GM23338 (cell line): Measurements from ENCODE around the gene CDH23. TPM values are rescaled to one million over a fixed set of nuclear protein-coding genes. Genes with fewer than 3 reads are reported as not detected.

Experiments
- ATAC-seq: fragments of 200-7000 bp; cut with Tn5 transposase; 3 replicates; pipeline ENCODE4 v1.9.1; 2020
- DNase-seq: peaks from one replicate; pipeline ENCODE4 v3.0.0-alpha.2; 2015; ENCODE audit warnings: low spot score
- H2AFZ ChIP-seq: fragments of 200-600 bp; sonication (generic); 2 replicates; pipeline ENCODE4 v1.8.0; 2016; ENCODE audit warnings: antibody characterized with exemption, mild to moderate bottlenecking, moderate library complexity
- H3F3A ChIP-seq: fragments of 200-600 bp; sonication (generic); replicated peaks from 2 replicates; pipeline ENCODE4 v1.8.0; 2017; ENCODE audit warnings: antibody characterized with exemption, mixed run types, low read depth
- H3K27ac ChIP-seq: fragments of 200-600 bp; sonication (generic); 2 replicates; pipeline ENCODE4 v1.6.1; 2016; ENCODE audit warnings: low read depth
- H3K27me3 ChIP-seq: fragments of 200-600 bp; sonication (generic); 2 replicates; pipeline ENCODE4 v1.8.0; 2016; ENCODE audit warnings: mild to moderate bottlenecking, mixed run types, moderate library complexity; ENCODE audit not compliant: insufficient read depth
- H3K36me3 ChIP-seq: fragments of 200-600 bp; sonication (generic); 2 replicates; pipeline ENCODE4 v1.8.0; 2016; ENCODE audit warnings: mild to moderate bottlenecking; ENCODE audit not compliant: insufficient read depth
- H3K4me1 ChIP-seq: fragments of 200-600 bp; sonication (generic); 2 replicates; pipeline ENCODE4 v1.8.0; 2016; ENCODE audit warnings: mild to moderate bottlenecking, moderate library complexity; ENCODE audit not compliant: insufficient read depth
- H3K4me2 ChIP-seq: fragments of 200-600 bp; sonication (generic); 2 replicates; pipeline ENCODE4 v1.7.1; 2017; ENCODE audit warnings: mixed run types
- H3K4me3 ChIP-seq: fragments of 200-600 bp; sonication (generic); 2 replicates; pipeline ENCODE4 v1.6.1; 2016; ENCODE audit warnings: mixed run types
- H3K79me2 ChIP-seq: fragments of 200-600 bp; sonication (generic); replicated peaks from 2 replicates; pipeline ENCODE4 v1.8.0; 2017; ENCODE audit warnings: mild to moderate bottlenecking; ENCODE audit not compliant: insufficient read depth
- H3K9me2 ChIP-seq: fragments of 200-600 bp; sonication (generic); 2 replicates; pipeline ENCODE4 v1.8.0; 2017; ENCODE audit not compliant: insufficient read depth
- H4K20me1 ChIP-seq: fragments of 200-600 bp; sonication (generic); replicated peaks from 2 replicates; pipeline ENCODE4 v1.8.0; 2017; ENCODE audit warnings: mild to moderate bottlenecking; ENCODE audit not compliant: insufficient read depth
- H3K27ac Mint-ChIP-seq: 2 replicates; pipeline ENCODE4 v1.8.0; 2020; ENCODE audit warnings: inconsistent platforms, mild to moderate bottlenecking, moderate library complexity, mixed read lengths
- H3K27me3 Mint-ChIP-seq: 3 replicates; pipeline ENCODE4 v1.8.0; 2022; ENCODE audit warnings: low read depth, mild to moderate bottlenecking, moderate library complexity, mixed read lengths, inconsistent platforms; ENCODE audit not compliant: insufficient read depth, poor library complexity
- H3K36me3 Mint-ChIP-seq: 3 replicates; pipeline ENCODE4 v1.8.0; 2021; ENCODE audit warnings: low read depth, mild to moderate bottlenecking, inconsistent platforms, moderate library complexity, mixed read lengths
- H3K4me1 Mint-ChIP-seq: 3 replicates; pipeline ENCODE4 v1.8.0; 2020; ENCODE audit warnings: mild to moderate bottlenecking, inconsistent platforms, mixed read lengths
- H3K4me3 Mint-ChIP-seq: 3 replicates; pipeline ENCODE4 v1.8.0; 2021; ENCODE audit warnings: moderate library complexity, mild to moderate bottlenecking, inconsistent platforms, mixed read lengths
- H3K9me3 Mint-ChIP-seq: 3 replicates; pipeline ENCODE4 v1.8.0; 2020; ENCODE audit warnings: moderate library complexity, mild to moderate bottlenecking, inconsistent platforms, mixed read lengths
- CREB1 ChIP-seq: fragments of 250-450 bp; sonication (Bioruptor Pico); IDR thresholded peaks from 2 replicates; pipeline ENCODE4 v1.5.0; 2020; ENCODE audit warnings: low read depth, mild to moderate bottlenecking, moderate library complexity
- ETS1 ChIP-seq: IDR thresholded peaks from 2 replicates; pipeline ENCODE4 v1.6.1; 2016; ENCODE audit warnings: antibody characterized with exemption
- EZH2phosphoT487 ChIP-seq: fragments of 200-600 bp; sonication (generic); IDR thresholded peaks from one replicate; pipeline ENCODE4 v1.8.1; 2018; ENCODE audit warnings: antibody characterized with exemption; ENCODE audit not compliant: unreplicated experiment
- JUNB ChIP-seq: IDR thresholded peaks from one replicate; pipeline ENCODE4 v1.6.1; 2016; ENCODE audit warnings: antibody characterized with exemption; ENCODE audit not compliant: unreplicated experiment
- NANOG ChIP-seq: IDR thresholded peaks from 2 replicates; pipeline ENCODE4 v1.6.1; 2016; ENCODE audit warnings: antibody characterized with exemption, borderline replicate concordance
- POLR2AphosphoS5 ChIP-seq: IDR thresholded peaks from 2 replicates; pipeline ENCODE4 v1.6.1; 2016; ENCODE audit warnings: antibody characterized with exemption, low read depth
- REST ChIP-seq: IDR thresholded peaks from one replicate; pipeline ENCODE4 v1.6.1; 2018; ENCODE audit warnings: antibody characterized with exemption; ENCODE audit not compliant: unreplicated experiment
- STAT1 ChIP-seq: IDR thresholded peaks from one replicate; pipeline ENCODE4 v1.6.1; 2016; ENCODE audit warnings: antibody characterized with exemption; ENCODE audit not compliant: unreplicated experiment
- ZNF114 ChIP-seq: fragments of 250-450 bp; sonication (Bioruptor Pico); IDR thresholded peaks from 2 replicates; pipeline ENCODE4 v1.5.0; 2020; ENCODE audit warnings: mild to moderate bottlenecking, moderate library complexity
- ZNF331 ChIP-seq: fragments of 250-450 bp; sonication (Bioruptor Pico); IDR thresholded peaks from 2 replicates; pipeline ENCODE4 v1.5.0; 2020; ENCODE audit warnings: low read depth, mild to moderate bottlenecking, moderate library complexity
- ZNF462 ChIP-seq: fragments of 250-450 bp; sonication (Bioruptor Pico); IDR thresholded peaks from 2 replicates; pipeline ENCODE4 v1.5.0; 2020; ENCODE audit warnings: mild to moderate bottlenecking, moderate library complexity
- polyA plus RNA-seq: library from polyadenylated mRNA; unstranded; fragments of >200 nt; fragmentation: Nextera tagmentation; extraction: Ambion mirVana; gene quantifications from 2 replicates; pipeline ENCODE4 v1.2.1, GENCODE V29; 2016
- total RNA-seq: library from RNA; depleted of rRNA; stranded (reverse); fragments of >200 nt; shearing (Covaris generic); gene quantifications from 2 replicates; pipeline ENCODE4 v1.2.3, GENCODE V29; 2014

CDH23 gene
- total and polyA plus RNA-seq, 2 experiments from 2014 or later, result 0.95 to 4.3 TPM

- no peak for TF ChIP-seq REST
- TF ChIP-seq ZNF114 (CRISPR knock-in tag), result no peak
- no peak for TF ChIP-seq POLR2AphosphoS5
Observed at GRCh38 chr10:71494476-71494875, 97.8 kb downstream of the CDH23 start (continued).

GRCh38 chr10:71494980-71495381 is 98.3 kb downstream of the CDH23 start:
- peaks cover 3% of the 10 kb centered on the region; the same call in 2 of the 3 replicates for H3K9me3 Mint-ChIP-seq
- peaks cover 21% of the 10 kb centered on the region for H3K4me1 Mint-ChIP-seq
- H3K27me3 Mint-ChIP-seq, result peaks cover 49% of the 10 kb centered on the region
- DNase-seq (no peak), ATAC-seq (no peak)
- no peak overlapping the region for H3K4me3 Mint-ChIP-seq
- Histone ChIP-seq H4K20me1 (no peaks in the 10 kb centered on the region; the same call in 1 of the 2 replicates), H3K4me1 (peaks cover 14% of the 10 kb centered on the region), H3K4me3 (no peak overlapping the region), H3K36me3 (no peaks in the 10 kb centered on the region), H3K9me2 (no peaks in the 10 kb centered on the region), H3K4me2 (no peak overlapping the region), H3K27me3 (peaks cover 46% of the 10 kb centered on the region), H3F3A (no peaks in the 10 kb centered on the region), H2AFZ (no peak overlapping the region), H3K27ac (no peak overlapping the region), H3K79me2 (no peaks in the 10 kb centered on the region)
- H3K36me3 Mint-ChIP-seq, result no peaks in the 10 kb centered on the region; the same call in 2 of the 3 replicates
- H3K27ac Mint-ChIP-seq, result no peak overlapping the region
- no peak for TF ChIP-seq ETS1
- no peak for TF ChIP-seq STAT1
- no peak for TF ChIP-seq EZH2phosphoT487
- TF ChIP-seq REST, result no peak
- TF ChIP-seq ZNF462 (CRISPR knock-in tag), result no peak
- TF ChIP-seq JUNB, result no peak
- no peak for TF ChIP-seq ZNF331 (CRISPR knock-in tag)
- no peak for TF ChIP-seq NANOG
- TF ChIP-seq CREB1 (CRISPR knock-in tag), result no peak
- TF ChIP-seq POLR2AphosphoS5, result no peak
